CD4-positive, alpha-beta T cell (primary cell): ENCODE results near the gene ELK4. TPM values are rescaled to one million over a fixed set of nuclear protein-coding genes. Genes with fewer than 3 reads are reported as not detected.

Experiments
- ATAC-seq: fragments of 200-7000 bp; cut with Tn5 transposase; one replicate; pipeline ENCODE4 v1.10.0; 2022; ENCODE audit warnings: mild to moderate bottlenecking; ENCODE audit not compliant: poor library complexity
- CTCF ChIA-PET: fragments of 350-600 bp; sonication (Branson Sonifier 250); formaldehyde crosslinking; loops from one replicate; lab custom pipeline; 2021; ENCODE audit warnings: antibody characterized with exemption, inconsistent platforms; lab: Charles Lee
- POLR2A ChIA-PET: fragments of 350-600 bp; sonication (Branson Sonifier 250); formaldehyde crosslinking; loops from one replicate; lab custom pipeline; 2021; ENCODE audit warnings: antibody characterized with exemption, inconsistent platforms; lab: Charles Lee
- DNase-seq, 14 experiments: peaks; one replicate each; pipeline ENCODE4 v3.0.0-alpha.2; 2013 to 2020; ENCODE audit warnings: mixed read lengths in 2 of 14
- H3K27ac ChIP-seq, 2 donors: one replicate each; pipeline versions ENCODE4 v1.5.1 to v1.7.0; 2013; ENCODE audit warnings: low read length in 2 of 2, low read depth in 1 of 2, mild to moderate bottlenecking in 1 of 2
- H3K27me3 ChIP-seq, 2 experiments: 1 replicate in 1 of 2; 2 replicates in 1 of 2; pipeline versions ENCODE4 v1.6.1 to v1.7.0; 2013; ENCODE audit warnings: low read length in 2 of 2, control low read depth in 1 of 2, mild to moderate bottlenecking in 1 of 2, moderate library complexity in 1 of 2; ENCODE audit not compliant: insufficient read depth in 2 of 2, control insufficient read depth in 1 of 2
- H3K36me3 ChIP-seq: one replicate; pipeline ENCODE4 v1.6.1; 2013; ENCODE audit warnings: low read length, control low read depth; ENCODE audit not compliant: insufficient read depth
- H3K4me1 ChIP-seq: one replicate; pipeline ENCODE4 v1.6.1; 2013; ENCODE audit warnings: low read length, control low read depth; ENCODE audit not compliant: insufficient read depth
- H3K4me3 ChIP-seq: one replicate; pipeline ENCODE4 v1.5.1; 2013; ENCODE audit warnings: mild to moderate bottlenecking, low read length, moderate library complexity
- H3K9me3 ChIP-seq, 2 experiments: 1 replicate in 1 of 2; 2 replicates in 1 of 2; pipeline versions ENCODE4 v1.6.1 to v1.7.0; 2013; ENCODE audit warnings: low read length in 2 of 2, mild to moderate bottlenecking in 2 of 2, control low read depth in 1 of 2, moderate library complexity in 1 of 2; ENCODE audit not compliant: control insufficient read depth in 1 of 2, insufficient read depth in 1 of 2
- H3K27ac Mint-ChIP-seq: one replicate; pipeline ENCODE4 v1.8.0; 2020; ENCODE audit warnings: mixed read lengths
- H3K27me3 Mint-ChIP-seq: one replicate; pipeline ENCODE4 v1.8.0; 2021; ENCODE audit warnings: mixed read lengths
- H3K36me3 Mint-ChIP-seq: one replicate; pipeline ENCODE4 v1.8.0; 2021; ENCODE audit warnings: low read depth, mixed read lengths
- H3K4me1 Mint-ChIP-seq: one replicate; pipeline ENCODE4 v1.8.0; 2021; ENCODE audit warnings: low read depth, mixed read lengths
- H3K4me3 Mint-ChIP-seq: one replicate; pipeline ENCODE4 v1.8.0; 2020; ENCODE audit warnings: mild to moderate bottlenecking, mixed read lengths
- H3K9me3 Mint-ChIP-seq: one replicate; pipeline ENCODE4 v1.8.0; 2020; ENCODE audit warnings: mixed read lengths
- intact Hi-C, 2 experiments: fragments of 100-400 bp; cut with DNase I in 1 of 2; cut with micrococcal nuclease in 1 of 2; formaldehyde crosslinking; loops; one replicate each; pipeline versions ENCODE4 v1.15.1 to v1.9.0; 2023 to 2025; cut with DNase I, micrococcal nuclease
- total RNA-seq, 174 experiments: library from RNA in 2 of 174; stranded (reverse) in 2 of 174; gene quantifications; one replicate each; pipeline ENCODE4 v1.2.3 and lab custom pipeline; 2021 to 2026
- TF ChIP-seq, protein P1 (sequence below): fragments of 200-600 bp; IDR thresholded peaks from one replicate; pipeline ENCODE4 v1.8.0; 2022; ENCODE audit warnings: antibody characterized with exemption, mild to moderate bottlenecking

The ELK4 gene
- total RNA-seq, 2 experiments from 2014 or later: 145 to 154 TPM

DNA sequence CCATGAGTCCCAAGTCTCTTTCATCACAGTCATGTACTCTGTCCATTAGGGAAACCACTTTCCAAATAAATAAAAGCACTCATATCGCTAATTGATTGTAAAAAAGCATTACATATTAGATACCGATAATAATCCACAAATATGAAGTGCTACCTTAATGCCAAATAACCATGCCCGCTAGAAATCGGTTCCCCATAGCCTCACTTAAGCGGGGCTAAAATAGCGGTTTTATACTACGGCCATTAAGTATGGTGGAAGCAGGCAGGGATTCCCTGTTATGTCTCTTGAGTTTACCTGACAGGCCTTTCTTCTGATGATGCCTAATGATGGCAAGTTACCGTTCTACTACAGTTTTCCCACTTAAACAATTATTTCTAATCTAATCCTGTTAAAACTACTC lies 3.9 kb downstream of the ELK4 start:
- TF ChIP-seq, protein P1, sequence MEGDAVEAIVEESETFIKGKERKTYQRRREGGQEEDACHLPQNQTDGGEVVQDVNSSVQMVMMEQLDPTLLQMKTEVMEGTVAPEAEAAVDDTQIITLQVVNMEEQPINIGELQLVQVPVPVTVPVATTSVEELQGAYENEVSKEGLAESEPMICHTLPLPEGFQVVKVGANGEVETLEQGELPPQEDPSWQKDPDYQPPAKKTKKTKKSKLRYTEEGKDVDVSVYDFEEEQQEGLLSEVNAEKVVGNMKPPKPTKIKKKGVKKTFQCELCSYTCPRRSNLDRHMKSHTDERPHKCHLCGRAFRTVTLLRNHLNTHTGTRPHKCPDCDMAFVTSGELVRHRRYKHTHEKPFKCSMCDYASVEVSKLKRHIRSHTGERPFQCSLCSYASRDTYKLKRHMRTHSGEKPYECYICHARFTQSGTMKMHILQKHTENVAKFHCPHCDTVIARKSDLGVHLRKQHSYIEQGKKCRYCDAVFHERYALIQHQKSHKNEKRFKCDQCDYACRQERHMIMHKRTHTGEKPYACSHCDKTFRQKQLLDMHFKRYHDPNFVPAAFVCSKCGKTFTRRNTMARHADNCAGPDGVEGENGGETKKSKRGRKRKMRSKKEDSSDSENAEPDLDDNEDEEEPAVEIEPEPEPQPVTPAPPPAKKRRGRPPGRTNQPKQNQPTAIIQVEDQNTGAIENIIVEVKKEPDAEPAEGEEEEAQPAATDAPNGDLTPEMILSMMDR: no peak
- peak overlapping the region; percentile 91 for H3K27ac Mint-ChIP-seq
- Histone ChIP-seq H3K27ac (no peak overlapping the region), H3K36me3 (peaks cover 25% of the 10 kb centered on the region), H3K27me3 (no peaks in the 10 kb centered on the region), H3K4me1 (peaks cover 38% of the 10 kb centered on the region), H3K9me3 (no peaks in the 10 kb centered on the region), H3K4me3 (no peak overlapping the region)
- no peaks in the 10 kb centered on the region for H3K9me3 Mint-ChIP-seq
- intact Hi-C loops: no loop called here
- H3K4me1 Mint-ChIP-seq: peaks cover 81% of the 10 kb centered on the region
- H3K36me3 Mint-ChIP-seq: peaks cover 63% of the 10 kb centered on the region
- H3K4me3 Mint-ChIP-seq: peak overlapping the region; percentile 79
- no peaks in the 10 kb centered on the region for H3K27me3 Mint-ChIP-seq
- DNase-seq (no peak), ATAC-seq (no peak)
- ChIA-PET POLR2A (interaction anchor here (6.3 kb wide), 1 partner anchor 36 kb away, joined by 360 read pairs; no protein-coding TSS in a partner anchor), CTCF (interaction anchor here (6.6 kb wide), 1 partner anchor 36 kb away, joined by 194 read pairs; no protein-coding TSS in a partner anchor)

DNA sequence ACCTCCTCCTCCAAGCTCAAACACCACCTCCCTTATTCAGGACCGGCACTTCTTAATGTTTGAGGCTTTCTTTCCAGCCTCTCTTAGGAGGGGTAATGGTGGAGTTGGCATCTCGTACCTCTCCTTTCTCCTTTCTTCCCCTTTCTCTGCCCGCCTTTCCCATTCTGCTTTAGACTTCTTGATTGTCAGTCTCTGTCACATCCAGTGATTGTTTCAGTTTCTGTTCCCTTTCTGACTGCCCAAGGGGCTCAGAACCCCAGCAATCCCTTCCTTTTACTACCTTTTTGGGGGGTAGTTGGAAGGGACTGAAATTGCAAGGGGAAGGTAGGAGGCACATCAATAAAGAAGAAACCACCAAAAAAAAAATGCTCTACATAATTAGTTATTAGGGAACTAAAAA lies 5.6 kb downstream of the ELK4 start:
- Mint-ChIP-seq H3K27me3 (no peaks in the 10 kb centered on the region), H3K4me1 (peaks cover 71% of the 10 kb centered on the region), H3K36me3 (peaks cover 76% of the 10 kb centered on the region), H3K4me3 (peak overlapping the region; percentile 61), H3K9me3 (no peaks in the 10 kb centered on the region), H3K27ac (peak overlapping the region; percentile 64)
- ChIA-PET CTCF (interaction anchor here (1.6 kb wide), 1 partner anchor 34 kb away, joined by 5 read pairs; no protein-coding TSS in a partner anchor), POLR2A (interaction anchor here (1.5 kb wide), 1 partner anchor 34 kb away, joined by 5 read pairs; no protein-coding TSS in a partner anchor)
- peak in 2 of 14 experiments; percentile 3 to 19 for DNase-seq
- ATAC-seq: no peak
- no peak overlapping the region for H3K4me3 ChIP-seq
- TF ChIP-seq, protein P1: no peak
- intact Hi-C loops: no loop called here
- no peaks in the 10 kb centered on the region for H3K27me3 ChIP-seq
- H3K27ac ChIP-seq: no peak overlapping the region
- H3K9me3 ChIP-seq: no peaks in the 10 kb centered on the region
- peaks cover 32% of the 10 kb centered on the region for H3K4me1 ChIP-seq
- H3K36me3 ChIP-seq: peaks cover 35% of the 10 kb centered on the region

DNA sequence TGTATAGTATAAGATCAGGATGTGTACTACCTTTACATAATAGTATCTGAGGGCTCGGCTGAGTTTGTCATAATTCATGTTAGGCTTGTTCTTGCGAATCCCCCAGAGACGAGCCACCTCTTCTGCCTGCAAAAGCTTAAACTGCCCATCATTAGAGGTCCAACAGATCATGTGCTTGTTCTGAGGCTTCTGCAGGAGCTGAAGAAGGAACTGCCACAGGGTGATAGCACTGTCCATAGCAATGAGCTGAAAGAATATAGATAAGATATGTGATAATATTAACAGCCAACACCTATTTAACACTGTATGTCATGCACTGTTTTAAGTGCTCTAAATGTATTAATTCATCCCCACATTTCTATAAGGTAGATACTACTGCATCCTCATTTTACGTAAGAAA lies 8.2 kb downstream of the ELK4 start:
- no peaks in the 10 kb centered on the region for H3K9me3 Mint-ChIP-seq
- H3K36me3 ChIP-seq: peaks cover 56% of the 10 kb centered on the region
- peak overlapping the region; percentile 75 for H3K27ac Mint-ChIP-seq
- DNase-seq: no peak
- no peaks in the 10 kb centered on the region for H3K27me3 ChIP-seq
- H3K4me1 ChIP-seq: peaks cover 19% of the 10 kb centered on the region
- intact Hi-C loops: no loop called here
- ChIA-PET POLR2A (interaction anchor here (2.2 kb wide), 1 partner anchor 32 kb away, joined by 6 read pairs; no protein-coding TSS in a partner anchor), CTCF (interaction anchor here (0.6 to 2.5 kb wide), 4 partner anchors 8 to 34 kb away, joined by 3 to 13 read pairs (median 6); partner anchors contain the start of gene ELK4)
- H3K4me3 Mint-ChIP-seq: no peak overlapping the region
- peaks cover 56% of the 10 kb centered on the region for H3K4me1 Mint-ChIP-seq
- no peaks in the 10 kb centered on the region for H3K27me3 Mint-ChIP-seq
- H3K36me3 Mint-ChIP-seq: peaks cover 88% of the 10 kb centered on the region
- no peak overlapping the region for H3K4me3 ChIP-seq
- no peak for ATAC-seq
- TF ChIP-seq, protein P1: no peak
- H3K9me3 ChIP-seq: no peaks in the 10 kb centered on the region
- no peak overlapping the region for H3K27ac ChIP-seq
